HG02642 (cell line): ENCODE measurements around the gene ADGRV1.
"Not testable (repeated sequence)": the region's sequence is repeated elsewhere in the genome, so short reads cannot be mapped to it uniquely, and the experiment has no call there.

ENCODE experiments used
- ATAC-seq: cut with Tn5 transposase; IDR thresholded peaks from one replicate; pipeline ENCODE4 v1.9.1; 2021; ENCODE audit warnings: mild to moderate bottlenecking; ENCODE audit not compliant: unreplicated experiment, poor library complexity

The ADGRV1 gene

GRCh38 chr5:90549223-90549622 is 9.4 kb upstream of the ADGRV1 start:
- ATAC-seq, result no peak

GRCh38 chr5:90549729-90550275 is 8.8 kb upstream of the ADGRV1 start:
- ATAC-seq, result no peak

GRCh38 chr5:90550963-90551362 is 7.6 kb upstream of the ADGRV1 start:
- no peak for ATAC-seq

- ATAC-seq, result no peak
These were observed 7.2 kb upstream of the ADGRV1 start for GRCh38 chr5:90551376-90551775.

- no peak for ATAC-seq
These were observed 4.9 kb upstream of the ADGRV1 start for GRCh38 chr5:90553711-90554110.

- ATAC-seq, result no peak
These were observed 4.1 kb upstream of the ADGRV1 start for GRCh38 chr5:90554358-90555006.

GRCh38 chr5:90555666-90556065 is 2.9 kb upstream of the ADGRV1 start:
- no peak for ATAC-seq

- ATAC-seq, result no peak
These were observed 1.2 kb upstream of the ADGRV1 start for GRCh38 chr5:90557391-90557790.

- no peak for ATAC-seq
These were observed 726 bp upstream of the ADGRV1 start for GRCh38 chr5:90557871-90558270.

- no peak for ATAC-seq
These were observed 2.2 kb downstream of the ADGRV1 start for GRCh38 chr5:90560771-90561170.

GRCh38 chr5:90561766-90562165 is 3.2 kb downstream of the ADGRV1 start:
- no peak for ATAC-seq

- ATAC-seq, result no peak
These were observed 3.7 kb downstream of the ADGRV1 start for GRCh38 chr5:90562341-90562740.

GRCh38 chr5:90563108-90563507 is 4.5 kb downstream of the ADGRV1 start:
- ATAC-seq, result no peak

- ATAC-seq, result no peak
These were observed 6.9 kb downstream of the ADGRV1 start for GRCh38 chr5:90565491-90565890.

- ATAC-seq, result no peak
These were observed 10.5 kb downstream of the ADGRV1 start for GRCh38 chr5:90569084-90569483.

- no peak for ATAC-seq
These were observed 11.4 kb downstream of the ADGRV1 start for GRCh38 chr5:90570034-90570433.

GRCh38 chr5:90571147-90571773 is 12.7 kb downstream of the ADGRV1 start:
- ATAC-seq, result no peak

- no peak for ATAC-seq
These were observed 17.1 kb downstream of the ADGRV1 start for GRCh38 chr5:90575712-90576111.

- ATAC-seq, result not testable (repeated sequence)
These were observed 18.0 kb downstream of the ADGRV1 start for GRCh38 chr5:90576566-90576965.

GRCh38 chr5:90579905-90580304 is 21.3 kb downstream of the ADGRV1 start:
- ATAC-seq, result not testable (repeated sequence)

GRCh38 chr5:90581956-90582355 is 23.4 kb downstream of the ADGRV1 start:
- no peak for ATAC-seq
